HPDE6-E6E7 (cell line): ENCODE data around the gene CLOCK.

Source experiments
- DNase-seq: peaks from one replicate; pipeline ENCODE4 v3.0.0; 2011; ENCODE audit warnings: missing footprints; ENCODE audit errors: extremely low spot score

Gene CLOCK

GRCh38 chr4:55411621-55412020, 135.1 kb downstream of the CLOCK start:
- DNase-seq = no peak

GRCh38 chr4:55410431-55410830, 136.3 kb downstream of the CLOCK start:
- no peak for DNase-seq

GRCh38 chr4:55409468-55410171, 137.1 kb downstream of the CLOCK start:
- DNase-seq = no peak

- DNase-seq = no peak
Observed at GRCh38 chr4:55407764-55408163, 138.9 kb downstream of the CLOCK start.

GRCh38 chr4:55407119-55407518, 139.6 kb downstream of the CLOCK start:
- no peak for DNase-seq

GRCh38 chr4:55406545-55406944, 140.2 kb downstream of the CLOCK start:
- no peak for DNase-seq

- no peak for DNase-seq
Observed at GRCh38 chr4:55405073-55405472, 141.6 kb downstream of the CLOCK start.

- no peak for DNase-seq
Observed at GRCh38 chr4:55399581-55399980, 147.1 kb downstream of the CLOCK start.

- DNase-seq = no peak
Observed at GRCh38 chr4:55398966-55399365, 147.7 kb downstream of the CLOCK start.

GRCh38 chr4:55398461-55398860, 148.2 kb downstream of the CLOCK start:
- no peak for DNase-seq

- DNase-seq = no peak
Observed at GRCh38 chr4:55397520-55398321, 149.0 kb downstream of the CLOCK start.

GRCh38 chr4:55397126-55397436, 149.6 kb downstream of the CLOCK start:
- no peak for DNase-seq

- DNase-seq = no peak
Observed at GRCh38 chr4:55396308-55397125, 150.2 kb downstream of the CLOCK start.

GRCh38 chr4:55395529-55396307, 151.0 kb downstream of the CLOCK start, which contains the start of gene TMEM165:
Gene TMEM165, plus strand, starts transcription at chr4:55395957. Its CDS starts 233 bp downstream, at chr4:55396190.
- DNase-seq = peak; percentile 90

- no peak for DNase-seq
Observed at GRCh38 chr4:55395218-55395528, 151.5 kb downstream of the CLOCK start.

GRCh38 chr4:55393461-55394320, 153.0 kb downstream of the CLOCK start:
- no peak for DNase-seq

- DNase-seq = no peak
Observed at GRCh38 chr4:55386840-55387239, 159.9 kb downstream of the CLOCK start.

- peak; percentile 15 for DNase-seq
Observed at GRCh38 chr4:55386073-55386472, 160.6 kb downstream of the CLOCK start.

GRCh38 chr4:55385201-55385649, 161.5 kb downstream of the CLOCK start:
- DNase-seq = no peak

- DNase-seq = no peak
Observed at GRCh38 chr4:55382488-55383003, 164.2 kb downstream of the CLOCK start.
